Liver (tissue), 9 donors: ENCODE data around the gene WFS1. TPM values are rescaled to one million over a fixed set of nuclear protein-coding genes. Genes with fewer than 3 reads are reported as not detected.
A peak's percentile ranks its signal among the peaks of the same experiment; 100 is the strongest.

ENCODE experiments used
- DNase-seq: peaks from one replicate; pipeline ENCODE4 v3.0.0-alpha.2; 2017; ENCODE audit warnings: low spot score
- H3K27ac ChIP-seq, 2 donors: one replicate each; pipeline ENCODE4 v1.7.0; 2013; ENCODE audit warnings: inconsistent platforms in 2 of 2, low read length in 2 of 2, control low read depth in 1 of 2, low read depth in 1 of 2, mild to moderate bottlenecking in 1 of 2
- H3K27me3 ChIP-seq, 4 donors: one replicate each; pipeline versions ENCODE4 v1.6.1 to v1.7.0; 2013; ENCODE audit warnings: low read length in 3 of 4, inconsistent platforms in 1 of 4, mild to moderate bottlenecking in 1 of 4, moderate library complexity in 1 of 4; ENCODE audit not compliant: control insufficient read depth in 4 of 4, insufficient read depth in 4 of 4
- H3K36me3 ChIP-seq, 4 donors: one replicate each; pipeline versions ENCODE4 v1.6.1 to v1.7.0; 2013; ENCODE audit warnings: low read length in 3 of 4, mild to moderate bottlenecking in 3 of 4, low read depth in 1 of 4, moderate library complexity in 1 of 4; ENCODE audit not compliant: control insufficient read depth in 4 of 4, insufficient read depth in 3 of 4
- H3K4me1 ChIP-seq, 4 donors: one replicate each; pipeline versions ENCODE4 v1.6.1 to v1.7.0; 2013; ENCODE audit warnings: low read length in 3 of 4, mild to moderate bottlenecking in 3 of 4, moderate library complexity in 1 of 4; ENCODE audit not compliant: control insufficient read depth in 4 of 4, insufficient read depth in 4 of 4
- H3K4me3 ChIP-seq, 3 donors: one replicate each; pipeline versions ENCODE4 v1.6.1 to v1.7.0; 2013; ENCODE audit warnings: low read length in 3 of 3, control low read depth in 1 of 3, low read depth in 1 of 3, mild to moderate bottlenecking in 1 of 3
- H3K9ac ChIP-seq, 2 donors: one replicate each; pipeline ENCODE4 v1.7.0; 2013; ENCODE audit warnings: low read length in 2 of 2, mild to moderate bottlenecking in 2 of 2, moderate library complexity in 2 of 2, control low read depth in 1 of 2, low read depth in 1 of 2
- H3K9me3 ChIP-seq, 4 donors: one replicate each; pipeline versions ENCODE4 v1.6.1 to v1.7.0; 2013; ENCODE audit warnings: low read length in 3 of 4; ENCODE audit not compliant: control insufficient read depth in 4 of 4
- CTCF ChIP-seq: fragments of 150-350 bp; IDR thresholded peaks from 2 replicates; pipeline ENCODE4 v1.5.1; 2017; ENCODE audit warnings: improper control_type of control experiment, low read depth, low read length; ENCODE audit not compliant: missing input control
- FOXA2 ChIP-seq: IDR thresholded peaks from 2 replicates; pipeline ENCODE4 v1.6.1; 2016; ENCODE audit warnings: antibody characterized with exemption
- GABPA ChIP-seq, 2 donors: IDR thresholded peaks in 1 of 2; conservative IDR thresholded peaks in 1 of 2; 2 replicates each; pipeline ENCODE4 v1.6.1; 2016; ENCODE audit warnings: antibody characterized with exemption in 2 of 2, mild to moderate bottlenecking in 1 of 2, moderate library complexity in 1 of 2
- HNF4G ChIP-seq: IDR thresholded peaks from 2 replicates; pipeline ENCODE4 v1.6.1; 2016; ENCODE audit warnings: antibody characterized with exemption
- JUND ChIP-seq, 2 donors: IDR thresholded peaks; 2 replicates each; pipeline ENCODE4 v1.6.1; 2016; ENCODE audit warnings: antibody characterized with exemption in 2 of 2
- RAD21 ChIP-seq, 2 donors: IDR thresholded peaks; 2 replicates each; pipeline ENCODE4 v1.6.1; 2016; ENCODE audit warnings: antibody characterized with exemption in 2 of 2, mild to moderate bottlenecking in 2 of 2
- SP1 ChIP-seq: IDR thresholded peaks from 2 replicates; pipeline ENCODE4 v1.6.1; 2018; ENCODE audit warnings: antibody characterized with exemption, mild to moderate bottlenecking
- TAF1 ChIP-seq: conservative IDR thresholded peaks from 2 replicates; pipeline ENCODE4 v1.6.1; 2016; ENCODE audit warnings: antibody characterized with exemption, mild to moderate bottlenecking
- YY1 ChIP-seq: IDR thresholded peaks from 2 replicates; pipeline ENCODE4 v1.6.1; 2016; ENCODE audit warnings: antibody characterized with exemption, mild to moderate bottlenecking
- ZBTB33 ChIP-seq: IDR thresholded peaks from 2 replicates; pipeline ENCODE4 v1.6.1; 2016; ENCODE audit warnings: antibody characterized with exemption
- WGBS: extraction: QIAGEN DNeasy Blood & Tissue Kit; methylation state at CpG from one replicate; pipeline ENCODE4 v1.1.7; 2013; 5-methylcytosine and 5-hydroxymethylcytosine counted together
- polyA plus RNA-seq, 2 donors: library from polyadenylated mRNA; stranded (reverse) in 1 of 2; unstranded in 1 of 2; fragments of 200-250 nt in 1 of 2; fragments of >200 nt in 1 of 2; fragmentation: Nextera tagmentation in 1 of 2; extraction: Ambion mirVana in 1 of 2; gene quantifications; one replicate each; pipeline versions ENCODE4 v1.2.1 to v1.2.3, GENCODE V29; 2013 to 2015
- total RNA-seq, 2 donors: library from RNA; depleted of rRNA; stranded (reverse); fragments of >200 nt; gene quantifications; one replicate each; pipeline ENCODE4 v1.2.3, GENCODE V29; 2014
- TF ChIP-seq, protein P1 (sequence below): IDR thresholded peaks from 2 replicates; pipeline ENCODE4 v1.6.1; 2016; ENCODE audit warnings: antibody characterized with exemption
- TF ChIP-seq, protein P2 (sequence below): IDR thresholded peaks from 2 replicates; pipeline ENCODE4 v1.6.1; 2016; ENCODE audit warnings: antibody characterized with exemption, mild to moderate bottlenecking
- TF ChIP-seq, protein P3 (sequence below): IDR thresholded peaks from 2 replicates; pipeline ENCODE4 v1.6.1; 2016; ENCODE audit warnings: antibody characterized with exemption
- donor health status: healthy.
- donor health status: healthy.
- donor health status: healthy.
- donor health status: healthy.
- donor health status: healthy.

Gene WFS1
- total and polyA plus RNA-seq, 4 donors = 6.0 to 23.9 (median 13.0) TPM

- 36% methylated on average over 7 of the region's 7 CpGs for WGBS
- TF ChIP-seq, protein P1, sequence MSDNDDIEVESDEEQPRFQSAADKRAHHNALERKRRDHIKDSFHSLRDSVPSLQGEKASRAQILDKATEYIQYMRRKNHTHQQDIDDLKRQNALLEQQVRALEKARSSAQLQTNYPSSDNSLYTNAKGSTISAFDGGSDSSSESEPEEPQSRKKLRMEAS = no peak
- TF ChIP-seq, protein P2, sequence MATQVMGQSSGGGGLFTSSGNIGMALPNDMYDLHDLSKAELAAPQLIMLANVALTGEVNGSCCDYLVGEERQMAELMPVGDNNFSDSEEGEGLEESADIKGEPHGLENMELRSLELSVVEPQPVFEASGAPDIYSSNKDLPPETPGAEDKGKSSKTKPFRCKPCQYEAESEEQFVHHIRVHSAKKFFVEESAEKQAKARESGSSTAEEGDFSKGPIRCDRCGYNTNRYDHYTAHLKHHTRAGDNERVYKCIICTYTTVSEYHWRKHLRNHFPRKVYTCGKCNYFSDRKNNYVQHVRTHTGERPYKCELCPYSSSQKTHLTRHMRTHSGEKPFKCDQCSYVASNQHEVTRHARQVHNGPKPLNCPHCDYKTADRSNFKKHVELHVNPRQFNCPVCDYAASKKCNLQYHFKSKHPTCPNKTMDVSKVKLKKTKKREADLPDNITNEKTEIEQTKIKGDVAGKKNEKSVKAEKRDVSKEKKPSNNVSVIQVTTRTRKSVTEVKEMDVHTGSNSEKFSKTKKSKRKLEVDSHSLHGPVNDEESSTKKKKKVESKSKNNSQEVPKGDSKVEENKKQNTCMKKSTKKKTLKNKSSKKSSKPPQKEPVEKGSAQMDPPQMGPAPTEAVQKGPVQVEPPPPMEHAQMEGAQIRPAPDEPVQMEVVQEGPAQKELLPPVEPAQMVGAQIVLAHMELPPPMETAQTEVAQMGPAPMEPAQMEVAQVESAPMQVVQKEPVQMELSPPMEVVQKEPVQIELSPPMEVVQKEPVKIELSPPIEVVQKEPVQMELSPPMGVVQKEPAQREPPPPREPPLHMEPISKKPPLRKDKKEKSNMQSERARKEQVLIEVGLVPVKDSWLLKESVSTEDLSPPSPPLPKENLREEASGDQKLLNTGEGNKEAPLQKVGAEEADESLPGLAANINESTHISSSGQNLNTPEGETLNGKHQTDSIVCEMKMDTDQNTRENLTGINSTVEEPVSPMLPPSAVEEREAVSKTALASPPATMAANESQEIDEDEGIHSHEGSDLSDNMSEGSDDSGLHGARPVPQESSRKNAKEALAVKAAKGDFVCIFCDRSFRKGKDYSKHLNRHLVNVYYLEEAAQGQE = peak; percentile 98
- no peak for DNase-seq
- Histone ChIP-seq H3K4me3 (no peak overlapping the region), H3K36me3 (no peaks in the 10 kb centered on the region), H3K27ac (no peak overlapping the region), H3K9ac (no peak overlapping the region), H3K27me3 (peaks cover 2 to 17% (median 10%) of the 10 kb centered on the region in 4 donors), H3K4me1 (no peaks in the 10 kb centered on the region), H3K9me3 (peaks cover 4 to 8% (median 4%) of the 10 kb centered on the region in 4 donors)
Observed at GRCh38 chr4:6225469-6225868, 44.2 kb upstream of the WFS1 start.

DNA sequence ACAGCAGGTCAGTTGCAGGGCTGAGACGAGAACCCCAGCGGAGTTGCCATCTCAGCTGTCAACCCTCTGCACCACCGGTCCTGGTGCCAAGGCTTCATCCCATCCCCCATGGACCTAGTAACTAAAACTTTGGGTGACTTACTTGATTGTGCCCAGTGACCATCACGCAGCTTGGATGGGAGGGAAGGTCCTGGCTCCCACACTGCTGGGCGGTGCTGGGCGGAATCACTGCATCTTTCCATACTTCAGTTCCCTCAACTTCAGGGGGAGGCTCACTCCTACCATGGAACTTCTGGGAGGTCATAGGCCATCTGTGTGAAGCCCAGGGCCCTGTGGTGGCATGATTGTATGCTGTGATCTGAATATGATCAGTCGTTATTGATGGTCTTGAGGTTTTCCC is 43.1 kb upstream of the WFS1 start:
- DNase-seq = no peak
- peaks cover 0 to 9% (median 3%) of the 10 kb centered on the region in 4 donors for H3K27me3 ChIP-seq
- no peak overlapping the region for H3K27ac ChIP-seq
- peaks cover 4 to 8% (median 4%) of the 10 kb centered on the region in 4 donors for H3K9me3 ChIP-seq
- H3K9ac ChIP-seq = no peak overlapping the region
- H3K4me3 ChIP-seq = no peak overlapping the region
- no peaks in the 10 kb centered on the region for H3K36me3 ChIP-seq
- TF ChIP-seq GABPA (IDR thresholded peaks at IDR 0.05 in 1 of 2, conservative IDR thresholded peaks at IDR 0.05 in 1 of 2) = no peak
- no peak for TF ChIP-seq SP1
- TF ChIP-seq CTCF = no peak
- no peak for TF ChIP-seq ZBTB33
- 81% methylated on average over 7 of the region's 7 CpGs for WGBS
- H3K4me1 ChIP-seq = no peaks in the 10 kb centered on the region

DNA sequence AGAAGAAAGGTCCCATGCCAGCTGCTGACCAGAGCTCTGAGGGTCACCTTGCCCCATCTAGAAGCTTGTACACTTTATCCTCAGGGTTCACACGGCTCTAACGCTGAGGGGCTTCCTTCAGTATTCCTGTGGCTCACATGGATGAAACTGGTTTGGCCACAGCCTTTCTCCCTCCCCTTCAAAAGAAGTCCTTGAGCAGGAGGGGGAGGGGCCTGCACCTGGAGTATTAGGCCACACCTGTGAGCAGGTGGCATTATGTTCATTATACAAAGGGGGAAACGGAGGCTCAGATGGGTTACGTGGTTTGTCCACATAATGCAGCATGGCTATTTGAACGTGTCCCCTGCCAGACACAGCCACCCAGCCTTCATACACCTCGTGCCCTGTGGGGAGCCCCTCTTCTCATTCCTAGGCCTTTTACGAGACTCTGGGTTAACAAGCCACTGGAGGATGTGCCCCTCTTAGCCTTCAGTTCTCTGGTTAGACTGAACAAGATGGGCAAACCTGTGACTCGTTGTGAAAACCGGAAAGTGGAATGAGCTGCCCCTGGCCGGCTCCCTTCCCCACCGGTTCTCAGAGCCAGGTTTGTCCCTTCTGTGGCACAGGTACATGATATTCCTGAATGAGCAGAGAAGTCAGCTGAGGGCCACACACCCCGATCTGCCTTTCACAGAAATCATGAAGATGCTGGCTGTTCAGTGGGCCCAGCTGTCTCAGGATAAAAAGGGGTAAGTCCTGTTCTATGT is 42.1 kb upstream of the WFS1 start:
- no peak for DNase-seq
- H3K27me3 ChIP-seq = peaks cover 0 to 4% (median under 1%) of the 10 kb centered on the region in 4 donors
- H3K4me1 ChIP-seq = no peaks in the 10 kb centered on the region
- H3K9me3 ChIP-seq = peaks cover 0 to under 1% (median under 1%) of the 10 kb centered on the region in 4 donors
- no peak overlapping the region for H3K4me3 ChIP-seq
- TF ChIP-seq ZBTB33 (no peak), YY1 (no peak), TAF1 (no peak), HNF4G (no peak), JUND (IDR thresholded peaks at IDR 0.05) (no peak), SP1 (no peak), GABPA (IDR thresholded peaks at IDR 0.05 in 1 of 2, conservative IDR thresholded peaks at IDR 0.05 in 1 of 2) (no peak), RAD21 (IDR thresholded peaks at IDR 0.05) (no peak), FOXA2 (no peak)
- TF ChIP-seq, protein P3, sequence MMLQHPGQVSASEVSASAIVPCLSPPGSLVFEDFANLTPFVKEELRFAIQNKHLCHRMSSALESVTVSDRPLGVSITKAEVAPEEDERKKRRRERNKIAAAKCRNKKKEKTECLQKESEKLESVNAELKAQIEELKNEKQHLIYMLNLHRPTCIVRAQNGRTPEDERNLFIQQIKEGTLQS = no peak
- TF ChIP-seq, protein P1 = no peak
- WGBS = 69% methylated on average over 12 of the region's 12 CpGs
- H3K36me3 ChIP-seq = no peaks in the 10 kb centered on the region
- H3K27ac ChIP-seq = no peak overlapping the region
- H3K9ac ChIP-seq = no peak overlapping the region
